ENCODE data around the gene ACKR2. TPM values are rescaled to one million over a fixed set of nuclear protein-coding genes. Genes with fewer than 3 reads are reported as not detected.

The ACKR2 gene
- polyA plus RNA-seq, 1 of the 3 experiments (the other 2 are of a cell fraction) = 0.10 TPM

DNA sequence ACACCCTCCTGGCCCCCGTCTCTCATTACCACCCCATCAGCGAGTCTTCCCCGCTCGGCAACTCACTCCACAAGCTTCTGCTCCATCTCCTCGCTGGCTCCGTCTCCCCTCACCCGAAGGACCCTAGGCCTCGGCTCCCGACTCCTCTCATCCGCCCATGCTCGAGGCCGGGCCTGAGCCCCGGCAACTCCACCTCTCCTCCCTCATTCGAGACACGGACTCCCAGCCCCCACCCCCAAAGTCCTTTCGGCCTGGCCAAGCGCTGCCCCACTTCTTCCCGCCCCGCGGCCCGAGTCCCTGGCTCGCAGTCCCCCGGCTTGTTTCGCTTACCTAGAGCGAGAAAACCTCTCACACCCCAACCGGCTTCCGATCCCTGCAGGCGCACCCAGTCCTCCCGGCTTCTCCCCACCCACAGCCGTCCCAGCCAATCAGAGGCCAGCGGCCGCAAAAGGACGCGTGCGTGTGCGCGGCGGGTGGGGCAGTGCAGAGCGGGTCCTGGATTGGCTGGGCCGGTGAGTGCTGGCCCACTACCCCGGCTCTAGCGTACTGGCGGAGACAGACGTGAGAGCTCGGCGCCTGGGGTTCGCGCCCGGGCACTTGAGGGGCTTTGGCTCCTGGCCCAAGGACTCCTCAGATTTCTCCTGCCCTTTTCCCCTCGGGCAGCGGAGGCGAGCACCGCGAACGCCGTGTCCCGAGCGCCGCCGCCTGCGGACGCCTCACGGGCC is 5.0 kb upstream of the ACKR2 start, which contains the start of gene HIGD1A:
TSS of gene HIGD1A (minus strand) at position 385 of the 725 bp plus-strand sequence. CDS start 10,237 bp downstream, outside the sequence.
- H3K9ac ChIP-seq = peak within 1 kb of the TSS; percentile 79
- H3K4me2 ChIP-seq = peak within 1 kb of the TSS; percentile 87
- peaks cover 9% of the 10 kb centered on the region for H3F3A ChIP-seq (replicated peaks; ENCODE audit: insufficient read depth)
- no peaks in the 10 kb centered on the region for H3K27me3 ChIP-seq (ENCODE audit: insufficient read depth)
- peak within 1 kb of the TSS; percentile 87 to 91 for H3K27ac ChIP-seq (ENCODE audit: low read depth in 2 of 2, low read length in 1 of 2)
- H3K36me3 ChIP-seq (replicated peaks in 1 of 2; ENCODE audit: control insufficient read depth in 1 of 2, insufficient read depth in 2 of 2, low read length in 1 of 2) = peaks cover 3 to 15% of the 10 kb centered on the region in 2 experiments
- H3K4me1 ChIP-seq (ENCODE audit: control insufficient read depth in 1 of 2, insufficient read depth in 2 of 2, low read depth in 1 of 2, low read length in 1 of 2) = peaks cover 0 to 13% of the 10 kb centered on the region in 2 experiments; a peak in 3 of 4 replicates
- H3K79me2 ChIP-seq (ENCODE audit: insufficient read depth) = peaks cover 48% of the 10 kb centered on the region
- no peaks in the 10 kb centered on the region for H3K9me3 ChIP-seq
- no peaks in the 10 kb centered on the region for H3K9me2 ChIP-seq
- CTCF ChIA-PET = interaction anchor here (0.6 to 3.5 kb wide), 8 partner anchors 15 to 190 kb away, joined by 3 to 16 read pairs (median 4); no protein-coding TSS in a partner anchor
- WGBS (ENCODE audit: low lambda C conversion rate) = under 1% methylated on average over 38 of the region's 63 CpGs
- DNase-seq = peak; percentile 99
- POLR2A ChIA-PET = interaction anchor here (0.6 to 1.2 kb wide), 2 partner anchors 15 to 35 kb away, joined by 3 to 5 read pairs; no protein-coding TSS in a partner anchor
- peaks cover 5% of the 10 kb centered on the region; the same call in 1 of the 2 replicates for H4K20me1 ChIP-seq (ENCODE audit: insufficient read depth)
- peak within 1 kb of the TSS; percentile 85 to 89 for H3K4me3 ChIP-seq (ENCODE audit: low read depth in 2 of 2, low read length in 1 of 2)
- H2AFZ ChIP-seq (ENCODE audit: low read depth) = peak within 1 kb of the TSS; percentile 96
- 0 out of 4 replicates have a peak, but pooled peaks of 1 of the 2 experiments have one; percentile 5 for TF ChIP-seq EP300 (IDR thresholded peaks at IDR 0.05; ENCODE audit: borderline replicate concordance in 1 of 2, low read depth in 1 of 2, low read length in 1 of 2)
- TF ChIP-seq FOXJ3 (CRISPR knock-in tag; IDR thresholded peaks at IDR 0.05) = no peak
- no peak for TF ChIP-seq TEAD4 (IDR thresholded peaks at IDR 0.05; ENCODE audit: borderline replicate concordance, insufficient read depth)
- TF ChIP-seq IRF3 (IDR thresholded peaks at IDR 0.05; ENCODE audit: low read depth, low read length) = peak; percentile 42; the same call in 1 of the 2 replicates
- TF ChIP-seq ZBTB33 (IDR thresholded peaks at IDR 0.05; ENCODE audit: borderline replicate concordance, low read depth) = no peak
- TF ChIP-seq TCF12 (IDR thresholded peaks at IDR 0.05) = no peak
- TF ChIP-seq RAD21 (IDR thresholded peaks at IDR 0.05; ENCODE audit: low read length) = no peak
- no peak for TF ChIP-seq USF2 (IDR thresholded peaks at IDR 0.05; ENCODE audit: borderline replicate concordance, low read depth, low read length)
- no peak for TF ChIP-seq SMC3 (IDR thresholded peaks at IDR 0.05; ENCODE audit: low read depth, low read length)
- no peak for TF ChIP-seq FOSL2 (IDR thresholded peaks at IDR 0.05; ENCODE audit: borderline replicate concordance, low read depth)
- TF ChIP-seq MAX (IDR thresholded peaks at IDR 0.05; ENCODE audit: low read depth) = 0 out of 2 replicates have a peak, but pooled peaks have one; percentile 14
- TF ChIP-seq RFX5 (IDR thresholded peaks at IDR 0.05; ENCODE audit: low read length) = peak; percentile 86
- TF ChIP-seq PBX3 (IDR thresholded peaks at IDR 0.05) = no peak
- TF ChIP-seq RCOR1 (IDR thresholded peaks at IDR 0.05; ENCODE audit: low read length) = 0 out of 2 replicates have a peak, but pooled peaks have one; percentile 19
- no peak for TF ChIP-seq RXRA (IDR thresholded peaks at IDR 0.05; ENCODE audit: borderline replicate concordance, low read depth)
- TF ChIP-seq YY1 (IDR thresholded peaks at IDR 0.05; ENCODE audit: low read depth) = no peak
- TF ChIP-seq SIN3A (IDR thresholded peaks at IDR 0.05; ENCODE audit: borderline replicate concordance, low read depth, low read length) = no peak; the same call in 1 of the 2 replicates
- no peak for TF ChIP-seq ELF1 (IDR thresholded peaks at IDR 0.05)
- peak; percentile 71 for TF ChIP-seq NRF1 (IDR thresholded peaks at IDR 0.05; ENCODE audit: low read depth, low read length)
- peak; percentile 89 for TF ChIP-seq POLR2AphosphoS5 (IDR thresholded peaks at IDR 0.05; ENCODE audit: low read depth, low read length)
- TF ChIP-seq TAF1 (IDR thresholded peaks at IDR 0.05; ENCODE audit: borderline replicate concordance, low read depth, low read length) = peak; percentile 81
- TF ChIP-seq MXI1 (IDR thresholded peaks at IDR 0.05; ENCODE audit: low read depth, low read length) = peak; percentile 82
- TF ChIP-seq CHD2 (IDR thresholded peaks at IDR 0.05; ENCODE audit: low read length, partially characterized antibody) = peak; percentile 33
- TF ChIP-seq FOXM1 (IDR thresholded peaks at IDR 0.05; ENCODE audit: low read depth) = no peak
- no peak for TF ChIP-seq EZH2phosphoT487 (IDR thresholded peaks at IDR 0.05; ENCODE audit: borderline replicate concordance, low read depth)
- no peak for TF ChIP-seq MEF2A (IDR thresholded peaks at IDR 0.05; ENCODE audit: borderline replicate concordance, low read depth)
- no peak for TF ChIP-seq USF1 (IDR thresholded peaks at IDR 0.05; ENCODE audit: borderline replicate concordance, low read depth)
